ENCODE measurements around the gene MAML2. TPM values are rescaled to one million over a fixed set of nuclear protein-coding genes. Genes with fewer than 3 reads are reported as not detected.
"Not testable (repeated sequence)": the region's sequence is repeated elsewhere in the genome, so short reads cannot be mapped to it uniquely, and the experiment has no call there.

MAML2 gene
- total RNA-seq, 4 donors from 2014 or later, result 17.6 to 31.6 (median 25.8) TPM

GRCh38 chr11:96288915-96289314 is 54.1 kb downstream of the MAML2 start:
- 90 to 93% methylated on average over 3 of the region's 3 CpGs for WGBS, 2 donors
- DNase-seq (ENCODE audit: low spot score in 2 of 2), result no peak
- no peak overlapping the region for H3K4me3 ChIP-seq (ENCODE audit: low read depth, poor library complexity, severe bottlenecking)
- intact Hi-C loops (cut with DNase I; ENCODE audit: low total_unique reads), result no loop called here
- no peak for TF ChIP-seq POLR2A (IDR thresholded peaks at IDR 0.05)
- TF ChIP-seq, protein P1, sequence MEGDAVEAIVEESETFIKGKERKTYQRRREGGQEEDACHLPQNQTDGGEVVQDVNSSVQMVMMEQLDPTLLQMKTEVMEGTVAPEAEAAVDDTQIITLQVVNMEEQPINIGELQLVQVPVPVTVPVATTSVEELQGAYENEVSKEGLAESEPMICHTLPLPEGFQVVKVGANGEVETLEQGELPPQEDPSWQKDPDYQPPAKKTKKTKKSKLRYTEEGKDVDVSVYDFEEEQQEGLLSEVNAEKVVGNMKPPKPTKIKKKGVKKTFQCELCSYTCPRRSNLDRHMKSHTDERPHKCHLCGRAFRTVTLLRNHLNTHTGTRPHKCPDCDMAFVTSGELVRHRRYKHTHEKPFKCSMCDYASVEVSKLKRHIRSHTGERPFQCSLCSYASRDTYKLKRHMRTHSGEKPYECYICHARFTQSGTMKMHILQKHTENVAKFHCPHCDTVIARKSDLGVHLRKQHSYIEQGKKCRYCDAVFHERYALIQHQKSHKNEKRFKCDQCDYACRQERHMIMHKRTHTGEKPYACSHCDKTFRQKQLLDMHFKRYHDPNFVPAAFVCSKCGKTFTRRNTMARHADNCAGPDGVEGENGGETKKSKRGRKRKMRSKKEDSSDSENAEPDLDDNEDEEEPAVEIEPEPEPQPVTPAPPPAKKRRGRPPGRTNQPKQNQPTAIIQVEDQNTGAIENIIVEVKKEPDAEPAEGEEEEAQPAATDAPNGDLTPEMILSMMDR (IDR thresholded peaks at IDR 0.05), result no peak

- 82 to 85% methylated on average over 6 of the region's 6 CpGs for WGBS, 2 donors
- intact Hi-C loops (cut with DNase I; ENCODE audit: low total_unique reads), result no loop called here
- no peak for DNase-seq (ENCODE audit: low spot score in 2 of 2)
- no peak overlapping the region for H3K4me3 ChIP-seq (ENCODE audit: low read depth, poor library complexity, severe bottlenecking)
- no peak for TF ChIP-seq POLR2A (IDR thresholded peaks at IDR 0.05)
- TF ChIP-seq, protein P1 (IDR thresholded peaks at IDR 0.05), result no peak
These were observed 55.1 kb downstream of the MAML2 start for GRCh38 chr11:96287822-96288439.

DNA sequence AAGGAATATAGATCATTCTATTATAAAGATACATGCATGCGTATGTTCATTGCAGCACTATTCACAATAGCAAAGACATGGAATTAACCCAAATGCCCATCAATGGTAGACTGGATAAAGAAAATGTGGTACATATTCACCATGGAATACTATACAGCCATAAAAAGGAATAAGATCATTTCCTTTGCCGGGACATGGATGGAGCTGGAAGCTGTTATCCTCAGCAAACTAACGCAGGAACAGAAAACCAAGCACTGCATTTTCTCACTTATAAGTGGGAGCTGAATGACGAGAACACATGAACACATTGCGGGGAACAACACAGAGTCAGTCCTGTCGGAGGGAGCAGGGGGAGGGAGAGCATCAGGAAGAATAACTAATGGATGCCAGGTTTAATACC is 57.0 kb downstream of the MAML2 start:
- 98% methylated on average over 6 of the region's 6 CpGs for WGBS, 2 donors
- H3K4me3 ChIP-seq (ENCODE audit: low read depth, poor library complexity, severe bottlenecking); intact Hi-C loops (cut with DNase I; ENCODE audit: low total_unique reads); DNase-seq (ENCODE audit: low spot score in 2 of 2): not testable (repeated sequence)

- intact Hi-C loops (cut with DNase I; ENCODE audit: low total_unique reads), result no loop called here
- TF ChIP-seq, protein P1 (IDR thresholded peaks at IDR 0.05), result no peak
- no peak for TF ChIP-seq POLR2A (IDR thresholded peaks at IDR 0.05)
- 96 to 97% methylated on average over 3 of the region's 3 CpGs for WGBS, 2 donors
- no peak for DNase-seq (ENCODE audit: low spot score in 2 of 2)
- H3K4me3 ChIP-seq (ENCODE audit: low read depth, poor library complexity, severe bottlenecking), result no peak overlapping the region
These were observed 58.1 kb downstream of the MAML2 start for GRCh38 chr11:96284917-96285316.

DNA sequence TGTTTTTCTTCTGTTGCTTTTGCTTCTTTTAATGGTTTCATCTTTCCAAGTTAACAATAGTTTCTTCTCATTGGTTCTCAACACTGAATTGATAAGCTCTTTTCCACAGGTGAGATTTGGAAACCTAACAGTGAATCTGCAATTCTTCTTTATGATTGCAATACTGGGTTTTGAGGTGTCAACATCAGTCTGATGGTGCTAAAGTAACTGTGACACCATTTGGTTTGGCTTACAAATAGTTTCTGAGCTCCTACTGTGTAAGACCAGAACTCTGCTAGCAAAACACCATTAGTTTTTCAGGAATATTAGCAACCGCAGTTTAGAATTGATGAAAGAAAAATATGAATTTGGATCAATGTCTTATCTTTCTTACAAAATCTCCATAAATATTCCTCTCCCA is 58.6 kb downstream of the MAML2 start:
- WGBS, 2 donors, result 96 to 97% methylated on average over 1 of the region's 1 CpG
- TF ChIP-seq, protein P1 (IDR thresholded peaks at IDR 0.05), result no peak
- TF ChIP-seq POLR2A (IDR thresholded peaks at IDR 0.05), result no peak
- no peak overlapping the region for H3K4me3 ChIP-seq (ENCODE audit: low read depth, poor library complexity, severe bottlenecking)
- no peak for DNase-seq (ENCODE audit: low spot score in 2 of 2)
- intact Hi-C loops (cut with DNase I; ENCODE audit: low total_unique reads), result no loop called here

DNA sequence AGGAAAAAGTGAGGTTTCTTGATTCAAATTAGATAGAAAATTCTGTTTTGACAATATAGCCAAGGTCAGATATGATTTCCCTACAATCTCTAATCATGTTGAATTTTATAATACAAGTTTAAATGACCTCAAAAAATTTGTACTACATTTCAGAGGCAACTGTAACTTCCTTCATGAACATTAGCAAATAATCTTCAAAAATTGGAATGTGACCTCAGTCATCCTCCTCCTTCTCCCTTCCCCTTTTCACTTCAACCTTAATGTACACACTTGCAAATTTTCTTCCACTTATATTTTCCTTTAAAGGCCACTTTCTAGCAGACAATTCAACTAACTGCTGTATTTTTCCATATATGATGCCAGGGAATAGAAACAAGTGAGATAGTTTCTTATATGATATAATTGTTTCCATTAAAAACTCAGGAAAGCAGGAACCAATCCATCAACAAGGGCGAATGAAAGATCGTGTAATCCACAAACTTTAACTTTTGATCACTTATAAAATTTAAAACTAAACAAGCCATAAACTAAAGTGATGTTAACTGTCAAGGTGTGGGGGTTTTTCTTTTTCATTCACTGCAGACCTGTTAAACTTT is 60.3 kb downstream of the MAML2 start:
- H3K4me3 ChIP-seq (ENCODE audit: low read depth, poor library complexity, severe bottlenecking), result no peak overlapping the region
- intact Hi-C loops (cut with DNase I; ENCODE audit: low total_unique reads), result no loop called here
- 67 to 77% methylated on average over 2 of the region's 2 CpGs for WGBS, 2 donors
- TF ChIP-seq POLR2A (IDR thresholded peaks at IDR 0.05), result no peak
- TF ChIP-seq, protein P1 (IDR thresholded peaks at IDR 0.05), result no peak
- no peak for DNase-seq (ENCODE audit: low spot score in 2 of 2)
